ENCODE results near the gene NDUFB8. TPM values are rescaled to one million over a fixed set of nuclear protein-coding genes. Genes with fewer than 3 reads are reported as not detected.

NDUFB8 gene
- total and polyA plus RNA-seq, 2 experiments from 2014 or later: 123 to 294 TPM

GRCh38 chr10:100510533-100511308 lies 18.9 kb downstream of the NDUFB8 start:
- TF ChIP-seq EZH2 (IDR thresholded peaks at IDR 0.05; ENCODE audit: insufficient read depth, poor library complexity, severe bottlenecking): no peak
- no peak for TF ChIP-seq EZH2phosphoT487 (IDR thresholded peaks at IDR 0.05; ENCODE audit: insufficient read depth, low read depth)
- H3K79me2 ChIP-seq (ENCODE audit: insufficient read depth): no peaks in the 10 kb centered on the region
- H3K4me2 ChIP-seq (ENCODE audit: unreplicated experiment): no peak overlapping the region
- in situ Hi-C loops (cut with MboI): loop anchor here (10.0 kb wide), 1 partner anchor 166 kb away; the partner anchor contains the start of gene SCD
- 91 to 94% methylated on average over 7 of the region's 7 CpGs for WGBS, 2 experiments (ENCODE audit: low coverage in 1 of 2, low lambda C conversion rate in 2 of 2, missing lambda C conversion rate in 2 of 2)
- H3K9me2 ChIP-seq (ENCODE audit: insufficient read depth): no peaks in the 10 kb centered on the region
- no peak overlapping the region for H3K9ac ChIP-seq
- H4K20me1 ChIP-seq (ENCODE audit: insufficient read depth): no peaks in the 10 kb centered on the region
- peaks cover 14% of the 10 kb centered on the region for H3F3A ChIP-seq (ENCODE audit: insufficient read depth)
- no peak for DNase-seq
- H3K27ac ChIP-seq: no peak overlapping the region
- H3K36me3 ChIP-seq (ENCODE audit: low read depth): no peaks in the 10 kb centered on the region
- H3K4me3 ChIP-seq: no peak overlapping the region
- H3K4me1 ChIP-seq (ENCODE audit: insufficient read depth): peaks cover 15% of the 10 kb centered on the region
- no peak overlapping the region for H2AFZ ChIP-seq
- no peaks in the 10 kb centered on the region for H3K27me3 ChIP-seq (replicated peaks; ENCODE audit: insufficient read depth)
- no peaks in the 10 kb centered on the region for H3K9me3 ChIP-seq (ENCODE audit: low read depth)

DNA sequence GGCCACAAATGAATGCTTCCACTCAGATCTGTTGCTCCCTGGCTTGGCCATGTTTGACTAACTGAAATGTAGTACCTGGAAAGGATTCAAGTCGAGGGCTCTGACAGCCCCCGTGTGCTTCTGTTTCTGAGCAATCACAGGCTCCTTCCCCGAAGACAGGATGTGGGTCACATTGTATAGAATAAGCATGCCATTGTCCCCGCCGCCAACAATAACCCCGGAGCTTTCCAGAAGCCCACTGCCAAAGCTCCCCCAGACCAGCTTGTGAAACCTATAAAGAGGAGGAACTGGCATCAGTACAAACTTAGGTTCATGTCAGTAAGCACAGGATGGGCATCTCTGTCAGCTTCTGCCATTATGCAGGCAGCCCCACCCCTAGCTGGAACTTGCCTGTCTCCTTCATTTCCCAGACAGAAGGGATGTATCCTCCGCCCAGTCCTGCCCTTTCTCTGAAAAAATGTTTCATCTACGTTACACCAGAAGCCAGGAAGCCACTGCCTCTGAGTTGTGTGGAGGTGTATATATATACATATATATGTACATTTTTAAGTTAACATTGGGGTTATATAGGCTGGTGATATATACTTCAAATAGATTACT lies 20.3 kb downstream of the NDUFB8 start:
- peaks cover 18% of the 10 kb centered on the region for H3K4me1 ChIP-seq (ENCODE audit: insufficient read depth)
- TF ChIP-seq EZH2phosphoT487 (IDR thresholded peaks at IDR 0.05; ENCODE audit: insufficient read depth, low read depth): no peak
- H3K9ac ChIP-seq: no peak overlapping the region
- no peak overlapping the region for H3K4me2 ChIP-seq (ENCODE audit: unreplicated experiment)
- H3K27ac ChIP-seq: no peak overlapping the region
- H3F3A ChIP-seq (ENCODE audit: insufficient read depth): peaks cover 15% of the 10 kb centered on the region
- H3K9me2 ChIP-seq (ENCODE audit: insufficient read depth): no peaks in the 10 kb centered on the region
- H2AFZ ChIP-seq: no peak overlapping the region
- in situ Hi-C loops (cut with MboI): no loop called here
- H3K4me3 ChIP-seq: no peak overlapping the region
- no peaks in the 10 kb centered on the region for H3K36me3 ChIP-seq (ENCODE audit: low read depth)
- H3K27me3 ChIP-seq (replicated peaks; ENCODE audit: insufficient read depth): no peaks in the 10 kb centered on the region
- no peaks in the 10 kb centered on the region for H3K9me3 ChIP-seq (ENCODE audit: low read depth)
- no peak for DNase-seq
- no peaks in the 10 kb centered on the region for H4K20me1 ChIP-seq (ENCODE audit: insufficient read depth)
- no peaks in the 10 kb centered on the region for H3K79me2 ChIP-seq (ENCODE audit: insufficient read depth)
- 77 to 82% methylated on average over 8 of the region's 8 CpGs for WGBS, 2 experiments (ENCODE audit: low coverage in 1 of 2, low lambda C conversion rate in 2 of 2, missing lambda C conversion rate in 2 of 2)

GRCh38 chr10:100508691-100509150 lies 20.9 kb downstream of the NDUFB8 start:
- H3K4me3 ChIP-seq: no peak overlapping the region
- 39 to 43% methylated on average over 3 of the region's 3 CpGs for WGBS, 2 experiments (ENCODE audit: low coverage in 1 of 2, low lambda C conversion rate in 2 of 2, missing lambda C conversion rate in 2 of 2)
- peak; percentile 67 for DNase-seq
- peaks cover 24% of the 10 kb centered on the region for H3K4me1 ChIP-seq (ENCODE audit: insufficient read depth)
- H3K27me3 ChIP-seq (replicated peaks; ENCODE audit: insufficient read depth): no peaks in the 10 kb centered on the region
- H4K20me1 ChIP-seq (ENCODE audit: insufficient read depth): no peaks in the 10 kb centered on the region
- no peaks in the 10 kb centered on the region for H3K79me2 ChIP-seq (ENCODE audit: insufficient read depth)
- H3K4me2 ChIP-seq (ENCODE audit: unreplicated experiment): no peak overlapping the region
- no peak overlapping the region for H3K9ac ChIP-seq
- no peaks in the 10 kb centered on the region for H3K36me3 ChIP-seq (ENCODE audit: low read depth)
- in situ Hi-C loops (cut with MboI): no loop called here
- H3K27ac ChIP-seq: no peak overlapping the region
- peaks cover 21% of the 10 kb centered on the region for H3F3A ChIP-seq (ENCODE audit: insufficient read depth)
- no peaks in the 10 kb centered on the region for H3K9me2 ChIP-seq (ENCODE audit: insufficient read depth)
- H2AFZ ChIP-seq: no peak overlapping the region
- TF ChIP-seq EZH2 (IDR thresholded peaks at IDR 0.05; ENCODE audit: insufficient read depth, poor library complexity, severe bottlenecking) (no peak), EZH2phosphoT487 (IDR thresholded peaks at IDR 0.05; ENCODE audit: insufficient read depth, low read depth) (no peak)
- no peaks in the 10 kb centered on the region for H3K9me3 ChIP-seq (ENCODE audit: low read depth)

- Histone ChIP-seq H4K20me1 (ENCODE audit: insufficient read depth) (no peaks in the 10 kb centered on the region), H3K9ac (no peak overlapping the region), H3K9me3 (ENCODE audit: low read depth) (no peaks in the 10 kb centered on the region), H3K4me1 (ENCODE audit: insufficient read depth) (peaks cover 27% of the 10 kb centered on the region), H3K27ac (no peak overlapping the region), H3K27me3 (replicated peaks; ENCODE audit: insufficient read depth) (no peaks in the 10 kb centered on the region), H3K9me2 (ENCODE audit: insufficient read depth) (no peaks in the 10 kb centered on the region), H3K79me2 (ENCODE audit: insufficient read depth) (no peaks in the 10 kb centered on the region), H3K4me2 (ENCODE audit: unreplicated experiment) (no peak overlapping the region), H3K4me3 (no peak overlapping the region), H2AFZ (no peak overlapping the region), H3K36me3 (ENCODE audit: low read depth) (no peaks in the 10 kb centered on the region), H3F3A (ENCODE audit: insufficient read depth) (peaks cover 21% of the 10 kb centered on the region)
- no peak for DNase-seq
- in situ Hi-C loops (cut with MboI): no loop called here
- TF ChIP-seq EZH2phosphoT487 (IDR thresholded peaks at IDR 0.05; ENCODE audit: insufficient read depth, low read depth): no peak
- no peak for TF ChIP-seq EZH2 (IDR thresholded peaks at IDR 0.05; ENCODE audit: insufficient read depth, poor library complexity, severe bottlenecking)
- WGBS, 2 experiments (ENCODE audit: low coverage in 1 of 2, low lambda C conversion rate in 2 of 2, missing lambda C conversion rate in 2 of 2): 23 to 31% methylated on average over 1 of the region's 1 CpG
Measured at GRCh38 chr10:100508266-100508665, 21.4 kb downstream of the NDUFB8 start.
